Activated T-helper 2 cell treated with anti-CD3 and anti-CD28 coated beads, Interferon-gamma antibody, Interleukin-2, Interleukin-4, amounts not matched to agents 10 μg/mL and 5 μg/mL and 100 μg/mL, durations not matched to agents 14 hours and 24 hours and 36 hours (primary cell): Measurements from ENCODE around the gene IL1RL2. TPM values are rescaled to one million over a fixed set of nuclear protein-coding genes. Genes with fewer than 3 reads are reported as not detected.

Experiments used
- DNase-seq: peaks from one replicate; pipeline ENCODE4 v3.0.0; 2021; ENCODE audit warnings: low spot score
- H3K27ac Mint-ChIP-seq: one replicate; pipeline ENCODE4 v1.8.0; 2021; ENCODE audit warnings: mixed read lengths
- H3K27me3 Mint-ChIP-seq: one replicate; pipeline ENCODE4 v1.8.0; 2021; ENCODE audit warnings: low read depth, mixed read lengths
- H3K36me3 Mint-ChIP-seq: one replicate; pipeline ENCODE4 v1.8.0; 2021; ENCODE audit warnings: low read depth, mixed read lengths
- H3K4me1 Mint-ChIP-seq: one replicate; pipeline ENCODE4 v1.8.0; 2021; ENCODE audit warnings: low read depth, mixed read lengths
- H3K4me3 Mint-ChIP-seq: one replicate; pipeline ENCODE4 v1.8.0; 2021; ENCODE audit warnings: low read depth, mild to moderate bottlenecking, moderate library complexity, mixed read lengths
- H3K9me3 Mint-ChIP-seq: one replicate; pipeline ENCODE4 v1.8.0; 2021; ENCODE audit warnings: mixed read lengths
- intact Hi-C: fragments of 100-400 bp; cut with micrococcal nuclease; formaldehyde crosslinking; loops from one replicate; pipeline ENCODE4 v1.15.1; 2023
- total RNA-seq: library from RNA; stranded (reverse); gene quantifications from 2 replicates; pipeline ENCODE4 v1.2.3, GENCODE V29; 2022

IL1RL2 gene
- total RNA-seq, 1 donor from 2014 or later, result not detected

DNA sequence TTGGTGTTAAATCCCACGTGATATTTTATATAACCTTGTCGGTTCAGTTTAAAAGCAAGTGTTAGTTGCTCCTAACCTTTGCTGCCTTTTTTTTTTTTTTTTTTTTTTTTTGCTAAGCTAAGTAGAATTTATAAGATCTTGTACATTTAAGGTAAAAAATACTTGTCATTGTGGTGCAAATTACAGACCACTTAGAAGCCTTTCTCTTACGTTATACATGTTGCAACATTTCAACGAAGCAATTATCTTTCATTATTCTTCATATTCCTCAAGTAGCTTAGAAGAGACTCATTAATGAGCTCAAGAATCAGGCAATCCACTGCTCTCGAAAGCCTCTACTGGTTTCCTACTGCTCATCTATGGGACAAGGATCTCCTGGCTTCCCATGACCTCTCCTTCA lies 14.9 kb upstream of the IL1RL2 start:
- no peak overlapping the region for H3K4me3 Mint-ChIP-seq
- peaks cover 4% of the 10 kb centered on the region for H3K27me3 Mint-ChIP-seq
- H3K27ac Mint-ChIP-seq, result no peak overlapping the region
- H3K36me3 Mint-ChIP-seq, result no peaks in the 10 kb centered on the region
- no peaks in the 10 kb centered on the region for H3K9me3 Mint-ChIP-seq
- peaks cover 2% of the 10 kb centered on the region for H3K4me1 Mint-ChIP-seq
- intact Hi-C loops, result no loop called here
- DNase-seq, result no peak

DNA sequence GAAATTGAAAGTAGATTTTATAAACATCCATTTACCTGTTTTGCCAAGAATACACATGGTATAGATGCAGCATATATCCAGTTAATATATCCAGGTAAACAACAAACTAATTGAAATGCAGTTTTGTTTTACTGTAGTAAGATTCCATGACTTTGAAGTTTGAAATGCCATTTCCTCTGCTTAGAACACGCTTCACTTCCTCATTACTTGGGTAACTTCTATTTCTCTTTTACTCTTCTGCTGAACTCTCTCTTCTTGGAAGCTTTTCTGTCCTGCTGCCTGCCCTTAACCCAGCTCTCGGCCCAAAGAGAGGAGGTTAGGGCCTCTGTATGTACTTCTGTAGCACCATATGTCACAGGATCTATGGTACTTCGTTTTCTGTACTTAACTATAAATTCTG lies 14.1 kb upstream of the IL1RL2 start:
- Mint-ChIP-seq H3K9me3 (no peaks in the 10 kb centered on the region), H3K36me3 (no peaks in the 10 kb centered on the region), H3K27ac (no peak overlapping the region), H3K4me3 (no peak overlapping the region), H3K27me3 (peaks cover 4% of the 10 kb centered on the region), H3K4me1 (peaks cover 2% of the 10 kb centered on the region)
- intact Hi-C loops, result no loop called here
- DNase-seq, result no peak

GRCh38 chr2:102176172-102176571 lies 10.7 kb upstream of the IL1RL2 start:
- intact Hi-C loops, result no loop called here
- H3K27me3 Mint-ChIP-seq, result peaks cover 11% of the 10 kb centered on the region
- peaks cover 2% of the 10 kb centered on the region for H3K4me1 Mint-ChIP-seq
- no peaks in the 10 kb centered on the region for H3K36me3 Mint-ChIP-seq
- H3K27ac Mint-ChIP-seq, result no peak overlapping the region
- H3K9me3 Mint-ChIP-seq, result no peaks in the 10 kb centered on the region
- no peak overlapping the region for H3K4me3 Mint-ChIP-seq
- DNase-seq, result no peak

DNA sequence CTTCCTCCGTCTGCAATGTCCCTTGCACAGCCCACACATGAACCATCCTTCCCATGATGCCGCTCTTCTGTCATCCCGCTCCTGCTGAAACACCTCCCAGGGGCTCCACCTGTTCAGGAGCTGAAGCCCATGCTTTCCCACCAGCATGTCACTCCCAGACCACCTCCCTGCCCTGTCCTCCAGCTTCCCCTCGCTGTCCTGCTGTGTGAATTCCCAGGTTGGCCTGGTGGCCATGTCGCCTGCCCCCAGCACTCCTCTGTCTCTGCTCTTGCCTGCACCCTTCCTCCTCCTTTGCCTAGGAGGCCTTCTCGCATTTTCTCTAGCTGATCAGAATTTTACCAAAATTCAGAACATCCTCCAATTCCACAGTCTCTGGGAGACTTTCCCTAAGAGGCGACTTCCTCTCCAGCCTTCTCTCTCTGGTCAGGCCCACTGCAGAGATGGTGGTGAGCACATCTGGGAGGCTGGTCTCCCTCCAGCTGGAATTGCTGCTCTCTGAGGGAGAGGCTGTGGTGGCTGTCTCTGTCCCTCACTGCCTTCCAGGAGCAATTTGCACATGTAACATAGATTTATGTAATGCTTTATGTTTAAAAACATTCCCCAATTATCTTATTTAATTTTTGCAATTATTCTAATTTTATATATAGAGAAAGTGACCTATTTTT lies 8.9 kb upstream of the IL1RL2 start:
- Mint-ChIP-seq H3K9me3 (no peaks in the 10 kb centered on the region), H3K4me1 (peaks cover under 1% of the 10 kb centered on the region), H3K27me3 (peaks cover 18% of the 10 kb centered on the region), H3K36me3 (no peaks in the 10 kb centered on the region), H3K4me3 (no peak overlapping the region), H3K27ac (no peak overlapping the region)
- intact Hi-C loops, result no loop called here
- DNase-seq, result no peak

DNA sequence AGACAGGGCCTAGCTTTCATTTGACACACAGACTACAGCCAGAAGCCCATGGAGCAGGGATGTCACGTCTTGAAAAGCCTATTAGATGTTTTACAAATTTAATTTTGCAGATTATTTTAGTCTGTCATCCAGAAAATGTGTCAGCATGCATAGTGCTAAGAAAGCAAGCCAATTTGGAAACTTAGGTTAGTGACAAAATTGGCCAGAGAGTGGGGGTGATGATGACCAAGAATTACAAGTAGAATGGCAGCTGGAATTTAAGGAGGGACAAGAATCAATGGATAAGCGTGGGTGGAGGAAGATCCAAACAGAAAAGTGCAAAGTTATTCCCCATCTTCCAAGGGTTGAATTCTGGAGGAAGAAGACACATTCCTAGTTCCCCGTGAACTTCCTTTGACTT lies 7.8 kb upstream of the IL1RL2 start:
- Mint-ChIP-seq H3K4me1 (no peaks in the 10 kb centered on the region), H3K4me3 (no peak overlapping the region), H3K9me3 (no peaks in the 10 kb centered on the region), H3K27ac (no peak overlapping the region), H3K27me3 (peaks cover 26% of the 10 kb centered on the region), H3K36me3 (no peaks in the 10 kb centered on the region)
- DNase-seq, result no peak
- intact Hi-C loops, result no loop called here

DNA sequence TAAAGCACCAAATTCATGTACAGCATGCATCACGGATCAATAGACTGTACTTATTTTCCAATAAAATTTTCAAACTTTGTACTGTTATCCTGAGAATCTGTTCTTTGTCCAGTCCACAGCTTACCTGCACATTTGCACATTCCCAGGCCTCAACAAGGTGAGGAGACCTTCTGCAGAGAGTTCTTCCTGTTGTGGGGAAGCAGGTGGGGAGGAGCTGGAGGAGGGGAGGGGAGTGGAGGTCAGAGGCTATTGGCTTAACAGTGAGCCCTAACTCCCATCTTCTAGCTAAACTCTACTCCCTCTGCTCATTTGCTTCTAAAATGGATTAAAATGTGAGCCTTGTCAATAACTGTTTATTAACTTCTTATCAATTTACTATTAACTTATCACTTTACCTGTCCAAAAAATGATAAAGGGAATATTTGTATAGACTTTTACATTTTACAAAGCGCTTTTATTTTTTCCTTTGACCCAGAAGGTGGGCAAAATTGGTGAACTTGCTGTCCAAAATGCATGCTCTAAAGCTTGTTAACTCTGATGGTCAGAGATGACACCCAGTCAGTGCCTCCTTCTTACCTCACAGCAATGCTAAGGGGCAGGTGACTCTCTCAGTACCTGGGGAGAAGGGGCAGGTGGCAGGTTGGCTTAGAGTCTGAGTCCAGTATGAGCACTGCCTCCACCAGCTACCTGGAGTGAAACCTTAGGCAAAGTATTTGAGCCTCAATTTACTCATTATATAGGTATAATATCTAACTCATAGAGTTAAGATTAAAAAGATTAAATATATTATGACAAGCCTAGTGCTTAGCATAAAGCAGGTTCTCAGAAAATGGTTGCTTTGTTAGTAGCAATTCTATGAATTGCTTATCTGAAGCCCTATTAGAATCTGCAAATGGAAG lies 6.8 kb upstream of the IL1RL2 start:
- DNase-seq, result no peak
- H3K27ac Mint-ChIP-seq, result no peak overlapping the region
- intact Hi-C loops, result no loop called here
- no peaks in the 10 kb centered on the region for H3K9me3 Mint-ChIP-seq
- no peaks in the 10 kb centered on the region for H3K36me3 Mint-ChIP-seq
- peaks cover 29% of the 10 kb centered on the region for H3K27me3 Mint-ChIP-seq
- peaks cover 4% of the 10 kb centered on the region for H3K4me1 Mint-ChIP-seq
- H3K4me3 Mint-ChIP-seq, result no peak overlapping the region

DNA sequence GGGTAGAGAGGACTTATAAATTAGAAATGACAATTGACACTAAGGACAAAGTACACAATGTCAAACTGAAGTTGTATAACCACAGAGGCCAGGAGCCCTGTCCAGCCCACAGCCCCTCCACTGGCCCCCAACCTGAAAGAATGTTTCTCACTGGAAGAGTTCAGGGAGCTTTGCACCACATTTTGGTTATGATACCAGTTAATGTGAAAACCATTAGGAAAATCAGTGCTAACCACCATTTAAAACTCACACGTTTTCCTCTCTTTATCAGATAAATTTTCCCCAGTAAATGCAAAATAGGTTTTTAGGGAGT lies 6.2 kb upstream of the IL1RL2 start:
- intact Hi-C loops, result no loop called here
- Mint-ChIP-seq H3K9me3 (no peaks in the 10 kb centered on the region), H3K36me3 (no peaks in the 10 kb centered on the region)

DNA sequence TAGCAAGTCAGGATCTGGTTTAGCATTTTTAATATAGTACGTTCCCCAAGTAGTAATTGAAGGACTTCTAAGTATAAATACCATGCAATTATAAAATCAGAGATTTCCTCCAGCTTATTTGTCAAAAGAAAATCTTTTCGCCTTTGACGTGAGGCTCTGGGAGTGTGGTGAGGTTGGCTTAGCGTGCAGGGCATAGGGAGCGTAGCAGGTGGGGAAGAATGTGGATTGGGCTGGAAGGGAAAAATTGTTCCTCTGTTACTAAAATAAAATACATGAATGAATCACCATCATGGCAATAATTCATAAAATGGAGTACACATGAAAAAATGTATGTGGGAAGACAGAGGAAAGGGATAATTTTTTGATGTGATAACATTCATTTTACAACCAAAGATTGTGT lies 5.4 kb upstream of the IL1RL2 start:
- H3K4me1 Mint-ChIP-seq, result peaks cover 10% of the 10 kb centered on the region
- intact Hi-C loops, result no loop called here
- H3K4me3 Mint-ChIP-seq, result no peak overlapping the region
- no peaks in the 10 kb centered on the region for H3K36me3 Mint-ChIP-seq
- no peak for DNase-seq
- H3K9me3 Mint-ChIP-seq, result no peaks in the 10 kb centered on the region
- H3K27ac Mint-ChIP-seq, result no peak overlapping the region
- H3K27me3 Mint-ChIP-seq, result peaks cover 26% of the 10 kb centered on the region

More for the DNA sequence above, 6.2 kb upstream of the IL1RL2 start:
- H3K27me3 Mint-ChIP-seq, result peaks cover 26% of the 10 kb centered on the region
- peaks cover 8% of the 10 kb centered on the region for H3K4me1 Mint-ChIP-seq
- DNase-seq, result no peak
- H3K27ac Mint-ChIP-seq, result no peak overlapping the region
- no peak overlapping the region for H3K4me3 Mint-ChIP-seq

GRCh38 chr2:102181919-102182635 lies 4.7 kb upstream of the IL1RL2 start:
- intact Hi-C loops, result no loop called here
- Mint-ChIP-seq H3K36me3 (no peaks in the 10 kb centered on the region), H3K27ac (no peak overlapping the region), H3K4me3 (no peak overlapping the region), H3K4me1 (peaks cover 13% of the 10 kb centered on the region), H3K27me3 (peaks cover 26% of the 10 kb centered on the region), H3K9me3 (no peaks in the 10 kb centered on the region)
- no peak for DNase-seq

DNA sequence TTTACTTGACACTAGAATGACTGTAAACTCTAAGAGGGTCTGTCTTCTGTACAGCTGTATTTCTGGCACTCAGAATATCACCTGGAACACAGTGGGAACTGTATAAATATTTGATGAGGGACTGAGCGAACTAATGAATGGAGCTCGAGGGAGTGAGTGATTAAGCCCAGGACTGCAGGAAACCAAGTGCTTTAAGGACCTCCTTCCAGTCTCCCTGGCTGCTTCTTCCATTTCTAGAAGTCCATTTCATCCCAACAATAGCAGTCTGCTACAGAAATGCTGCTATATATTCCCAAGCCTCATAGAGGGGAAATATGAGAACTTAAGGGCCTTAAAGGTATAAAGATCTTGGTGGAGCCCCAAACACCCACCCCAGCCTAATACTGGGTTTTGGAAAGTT lies 2.8 kb upstream of the IL1RL2 start:
- DNase-seq, result no peak
- peaks cover 33% of the 10 kb centered on the region for H3K27me3 Mint-ChIP-seq
- H3K4me3 Mint-ChIP-seq, result no peak overlapping the region
- H3K36me3 Mint-ChIP-seq, result no peaks in the 10 kb centered on the region
- intact Hi-C loops, result no loop called here
- peaks cover 17% of the 10 kb centered on the region for H3K4me1 Mint-ChIP-seq
- H3K9me3 Mint-ChIP-seq, result no peaks in the 10 kb centered on the region
- H3K27ac Mint-ChIP-seq, result no peak overlapping the region

DNA sequence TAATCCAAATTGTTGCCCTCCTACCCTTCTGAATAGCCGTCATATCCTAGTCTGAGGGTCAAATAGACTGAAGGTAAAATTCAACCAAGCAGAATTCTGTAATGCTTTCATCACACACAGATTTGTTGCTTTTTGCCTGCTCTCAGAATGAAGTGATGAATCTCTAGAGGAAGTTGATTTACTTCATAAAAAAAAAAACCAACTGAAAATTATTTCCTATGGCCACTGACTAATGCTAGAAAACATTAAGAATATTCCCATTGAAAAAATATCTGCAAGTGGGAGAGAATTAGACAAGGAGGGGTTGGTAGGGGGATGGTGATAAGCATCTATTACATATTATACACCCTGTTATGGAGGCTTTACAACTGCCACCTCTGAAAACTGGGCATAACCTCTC lies 2.3 kb upstream of the IL1RL2 start:
- H3K27ac Mint-ChIP-seq, result no peak overlapping the region
- intact Hi-C loops, result no loop called here
- H3K9me3 Mint-ChIP-seq, result no peaks in the 10 kb centered on the region
- peaks cover 17% of the 10 kb centered on the region for H3K4me1 Mint-ChIP-seq
- no peak overlapping the region for H3K4me3 Mint-ChIP-seq
- no peak for DNase-seq
- no peaks in the 10 kb centered on the region for H3K36me3 Mint-ChIP-seq
- H3K27me3 Mint-ChIP-seq, result peaks cover 31% of the 10 kb centered on the region

GRCh38 chr2:102185347-102185746 lies 1.5 kb upstream of the IL1RL2 start:
- peaks cover 33% of the 10 kb centered on the region for H3K27me3 Mint-ChIP-seq

More at GRCh38 chr2:102185347-102185746, 1.5 kb upstream of the IL1RL2 start:
- Mint-ChIP-seq H3K36me3 (no peaks in the 10 kb centered on the region), H3K9me3 (no peaks in the 10 kb centered on the region), H3K4me3 (no peak overlapping the region), H3K4me1 (peaks cover 17% of the 10 kb centered on the region), H3K27ac (no peak overlapping the region)
- intact Hi-C loops, result no loop called here
- no peak for DNase-seq
